ES-I3 (cell line): ENCODE results near the gene SFMBT2.
"Not testable (repeated sequence)": the region's sequence is repeated elsewhere in the genome, so short reads cannot be mapped to it uniquely, and the experiment has no call there.

Experiments
- H3K36me3 ChIP-seq: 2 replicates; pipeline ENCODE4 v1.6.1; 2013; ENCODE audit warnings: mild to moderate bottlenecking, low read length, control low read depth, moderate library complexity; ENCODE audit not compliant: insufficient read depth
- H3K4me1 ChIP-seq: 2 replicates; pipeline ENCODE4 v1.6.1; 2013; ENCODE audit warnings: mild to moderate bottlenecking, control low read depth, low read length; ENCODE audit not compliant: insufficient read depth
- H3K9ac ChIP-seq: 2 replicates; pipeline ENCODE4 v1.6.1; 2013; ENCODE audit warnings: low read depth, mild to moderate bottlenecking, low read length, moderate library complexity
- H3K9me3 ChIP-seq: 2 replicates; pipeline ENCODE4 v1.6.1; 2013; ENCODE audit warnings: mild to moderate bottlenecking, low read length, moderate library complexity; ENCODE audit not compliant: control insufficient read depth, insufficient read depth

Gene SFMBT2

GRCh38 chr10:7202793-7203355, 208.0 kb downstream of the SFMBT2 start:
- no peak overlapping the region for H3K9ac ChIP-seq
- no peaks in the 10 kb centered on the region for H3K4me1 ChIP-seq
- H3K9me3 ChIP-seq: no peaks in the 10 kb centered on the region
- H3K36me3 ChIP-seq: no peaks in the 10 kb centered on the region; the same call in 1 of the 2 replicates

GRCh38 chr10:7199152-7199760, 211.6 kb downstream of the SFMBT2 start:
- Histone ChIP-seq H3K9ac (no peak overlapping the region), H3K4me1 (no peaks in the 10 kb centered on the region), H3K9me3 (no peaks in the 10 kb centered on the region), H3K36me3 (no peaks in the 10 kb centered on the region; the same call in 1 of the 2 replicates)

- H3K9ac ChIP-seq: no peak overlapping the region
- H3K9me3 ChIP-seq: no peaks in the 10 kb centered on the region
- H3K36me3 ChIP-seq: no peaks in the 10 kb centered on the region; the same call in 1 of the 2 replicates
- H3K4me1 ChIP-seq: no peaks in the 10 kb centered on the region
These were observed 214.6 kb downstream of the SFMBT2 start for GRCh38 chr10:7196284-7196683.

- no peaks in the 10 kb centered on the region for H3K4me1 ChIP-seq
- no peaks in the 10 kb centered on the region; the same call in 1 of the 2 replicates for H3K36me3 ChIP-seq
- no peaks in the 10 kb centered on the region for H3K9me3 ChIP-seq
- no peak overlapping the region for H3K9ac ChIP-seq
These were observed 215.7 kb downstream of the SFMBT2 start for GRCh38 chr10:7195118-7195517.

GRCh38 chr10:7194571-7194970, 216.3 kb downstream of the SFMBT2 start:
- Histone ChIP-seq H3K9me3 (no peaks in the 10 kb centered on the region), H3K36me3 (no peaks in the 10 kb centered on the region; the same call in 1 of the 2 replicates), H3K9ac (no peak overlapping the region), H3K4me1 (no peaks in the 10 kb centered on the region)

GRCh38 chr10:7193369-7193768, 217.5 kb downstream of the SFMBT2 start:
- Histone ChIP-seq H3K9ac (no peak overlapping the region), H3K36me3 (no peaks in the 10 kb centered on the region; the same call in 1 of the 2 replicates), H3K9me3 (no peaks in the 10 kb centered on the region), H3K4me1 (no peaks in the 10 kb centered on the region)

- H3K9ac ChIP-seq: no peak overlapping the region
- H3K4me1 ChIP-seq: no peaks in the 10 kb centered on the region
These were observed 217.9 kb downstream of the SFMBT2 start for GRCh38 chr10:7192831-7193361.

GRCh38 chr10:7192061-7192460, 218.8 kb downstream of the SFMBT2 start:
- H3K9me3 ChIP-seq: no peaks in the 10 kb centered on the region
- no peak overlapping the region for H3K9ac ChIP-seq
- no peaks in the 10 kb centered on the region for H3K4me1 ChIP-seq
- H3K36me3 ChIP-seq: no peaks in the 10 kb centered on the region; the same call in 1 of the 2 replicates

More at GRCh38 chr10:7192831-7193361, 217.9 kb downstream of the SFMBT2 start:
- Histone ChIP-seq H3K9me3 (no peaks in the 10 kb centered on the region), H3K36me3 (no peaks in the 10 kb centered on the region; the same call in 1 of the 2 replicates)

GRCh38 chr10:7190772-7191171, 220.1 kb downstream of the SFMBT2 start:
- not testable (repeated sequence) for H3K9me3 ChIP-seq, H3K9ac ChIP-seq, H3K4me1 ChIP-seq, H3K36me3 ChIP-seq

GRCh38 chr10:7189909-7190308, 220.9 kb downstream of the SFMBT2 start:
- Histone ChIP-seq H3K9me3 (no peaks in the 10 kb centered on the region), H3K4me1 (no peaks in the 10 kb centered on the region), H3K36me3 (no peaks in the 10 kb centered on the region; the same call in 1 of the 2 replicates), H3K9ac (no peak overlapping the region)

GRCh38 chr10:7188456-7189050, 222.3 kb downstream of the SFMBT2 start:
- 0 out of 2 replicates have a peak, but pooled peaks cover 2% of the 10 kb centered on the region for H3K9me3 ChIP-seq
- H3K4me1 ChIP-seq: no peaks in the 10 kb centered on the region
- H3K36me3 ChIP-seq: no peaks in the 10 kb centered on the region; the same call in 1 of the 2 replicates
- no peak overlapping the region for H3K9ac ChIP-seq

- H3K9me3 ChIP-seq: 0 out of 2 replicates have a peak, but pooled peaks cover 2% of the 10 kb centered on the region
- no peaks in the 10 kb centered on the region; the same call in 1 of the 2 replicates for H3K36me3 ChIP-seq
- H3K9ac ChIP-seq: no peak overlapping the region
- no peaks in the 10 kb centered on the region for H3K4me1 ChIP-seq
These were observed 224.3 kb downstream of the SFMBT2 start for GRCh38 chr10:7186387-7187018.

- H3K4me1 ChIP-seq: no peaks in the 10 kb centered on the region
- H3K36me3 ChIP-seq: no peaks in the 10 kb centered on the region; the same call in 1 of the 2 replicates
- H3K9ac ChIP-seq: no peak overlapping the region
- 0 out of 2 replicates have a peak, but pooled peaks cover 2% of the 10 kb centered on the region for H3K9me3 ChIP-seq
These were observed 225.5 kb downstream of the SFMBT2 start for GRCh38 chr10:7185367-7185690.

GRCh38 chr10:7184660-7185366, 226.0 kb downstream of the SFMBT2 start:
- no peak overlapping the region for H3K9ac ChIP-seq

More at GRCh38 chr10:7184660-7185366, 226.0 kb downstream of the SFMBT2 start:
- Histone ChIP-seq H3K4me1 (no peaks in the 10 kb centered on the region), H3K36me3 (no peaks in the 10 kb centered on the region; the same call in 1 of the 2 replicates), H3K9me3 (0 out of 2 replicates have a peak, but pooled peaks cover 2% of the 10 kb centered on the region)
